Measurements from ENCODE around the gene TGFB1I1. TPM values are rescaled to one million over a fixed set of nuclear protein-coding genes. Genes with fewer than 3 reads are reported as not detected.

TGFB1I1 gene
- total RNA-seq, 1 experiment from 2014 or later, result 4.3 TPM

DNA sequence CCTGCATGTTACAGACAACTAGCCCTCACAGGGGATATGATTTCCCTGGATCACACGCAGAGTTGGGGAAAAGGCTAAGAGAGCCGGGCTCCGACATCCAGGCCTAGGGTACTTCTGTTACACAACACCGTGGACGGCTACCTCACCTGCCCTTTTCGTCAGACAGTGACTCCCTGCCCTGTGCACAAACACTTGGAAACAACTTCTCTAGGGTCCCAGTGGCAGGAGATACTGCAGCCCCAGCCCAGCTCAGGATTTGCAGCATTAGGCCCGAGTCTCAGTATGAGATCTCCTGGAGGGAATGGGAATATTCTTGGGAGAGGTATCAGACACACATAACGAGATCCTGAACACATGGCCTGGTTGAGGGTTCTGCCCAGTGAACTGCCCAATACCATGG is 28.0 kb downstream of the TGFB1I1 start:
- POLR2A ChIA-PET, result no interaction called here
- H3K27ac Mint-ChIP-seq, result no peak overlapping the region
- peaks cover 10% of the 10 kb centered on the region for H3K36me3 Mint-ChIP-seq
- no peaks in the 10 kb centered on the region for H3K27me3 Mint-ChIP-seq (ENCODE audit: low read depth)
- no peak overlapping the region for H3K4me3 Mint-ChIP-seq
- CTCF ChIA-PET, result interaction anchor here (1.2 to 1.9 kb wide), 2 partner anchors 11 to 23 kb away, joined by 3 to 12 read pairs; no protein-coding TSS in a partner anchor
- ATAC-seq (no peak), DNase-seq (ENCODE audit: low spot score) (no peak)
- TF ChIP-seq, protein P1, sequence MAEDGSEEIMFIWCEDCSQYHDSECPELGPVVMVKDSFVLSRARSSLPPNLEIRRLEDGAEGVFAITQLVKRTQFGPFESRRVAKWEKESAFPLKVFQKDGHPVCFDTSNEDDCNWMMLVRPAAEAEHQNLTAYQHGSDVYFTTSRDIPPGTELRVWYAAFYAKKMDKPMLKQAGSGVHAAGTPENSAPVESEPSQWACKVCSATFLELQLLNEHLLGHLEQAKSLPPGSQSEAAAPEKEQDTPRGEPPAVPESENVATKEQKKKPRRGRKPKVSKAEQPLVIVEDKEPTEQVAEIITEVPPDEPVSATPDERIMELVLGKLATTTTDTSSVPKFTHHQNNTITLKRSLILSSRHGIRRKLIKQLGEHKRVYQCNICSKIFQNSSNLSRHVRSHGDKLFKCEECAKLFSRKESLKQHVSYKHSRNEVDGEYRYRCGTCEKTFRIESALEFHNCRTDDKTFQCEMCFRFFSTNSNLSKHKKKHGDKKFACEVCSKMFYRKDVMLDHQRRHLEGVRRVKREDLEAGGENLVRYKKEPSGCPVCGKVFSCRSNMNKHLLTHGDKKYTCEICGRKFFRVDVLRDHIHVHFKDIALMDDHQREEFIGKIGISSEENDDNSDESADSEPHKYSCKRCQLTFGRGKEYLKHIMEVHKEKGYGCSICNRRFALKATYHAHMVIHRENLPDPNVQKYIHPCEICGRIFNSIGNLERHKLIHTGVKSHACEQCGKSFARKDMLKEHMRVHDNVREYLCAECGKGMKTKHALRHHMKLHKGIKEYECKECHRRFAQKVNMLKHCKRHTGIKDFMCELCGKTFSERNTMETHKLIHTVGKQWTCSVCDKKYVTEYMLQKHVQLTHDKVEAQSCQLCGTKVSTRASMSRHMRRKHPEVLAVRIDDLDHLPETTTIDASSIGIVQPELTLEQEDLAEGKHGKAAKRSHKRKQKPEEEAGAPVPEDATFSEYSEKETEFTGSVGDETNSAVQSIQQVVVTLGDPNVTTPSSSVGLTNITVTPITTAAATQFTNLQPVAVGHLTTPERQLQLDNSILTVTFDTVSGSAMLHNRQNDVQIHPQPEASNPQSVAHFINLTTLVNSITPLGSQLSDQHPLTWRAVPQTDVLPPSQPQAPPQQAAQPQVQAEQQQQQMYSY (CRISPR knock-in tag; IDR thresholded peaks at IDR 0.05), result no peak
- TF ChIP-seq, protein P2, sequence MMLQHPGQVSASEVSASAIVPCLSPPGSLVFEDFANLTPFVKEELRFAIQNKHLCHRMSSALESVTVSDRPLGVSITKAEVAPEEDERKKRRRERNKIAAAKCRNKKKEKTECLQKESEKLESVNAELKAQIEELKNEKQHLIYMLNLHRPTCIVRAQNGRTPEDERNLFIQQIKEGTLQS (CRISPR knock-in tag; conservative IDR thresholded peaks at IDR 0.05), result no peak
- TF ChIP-seq, protein P3, sequence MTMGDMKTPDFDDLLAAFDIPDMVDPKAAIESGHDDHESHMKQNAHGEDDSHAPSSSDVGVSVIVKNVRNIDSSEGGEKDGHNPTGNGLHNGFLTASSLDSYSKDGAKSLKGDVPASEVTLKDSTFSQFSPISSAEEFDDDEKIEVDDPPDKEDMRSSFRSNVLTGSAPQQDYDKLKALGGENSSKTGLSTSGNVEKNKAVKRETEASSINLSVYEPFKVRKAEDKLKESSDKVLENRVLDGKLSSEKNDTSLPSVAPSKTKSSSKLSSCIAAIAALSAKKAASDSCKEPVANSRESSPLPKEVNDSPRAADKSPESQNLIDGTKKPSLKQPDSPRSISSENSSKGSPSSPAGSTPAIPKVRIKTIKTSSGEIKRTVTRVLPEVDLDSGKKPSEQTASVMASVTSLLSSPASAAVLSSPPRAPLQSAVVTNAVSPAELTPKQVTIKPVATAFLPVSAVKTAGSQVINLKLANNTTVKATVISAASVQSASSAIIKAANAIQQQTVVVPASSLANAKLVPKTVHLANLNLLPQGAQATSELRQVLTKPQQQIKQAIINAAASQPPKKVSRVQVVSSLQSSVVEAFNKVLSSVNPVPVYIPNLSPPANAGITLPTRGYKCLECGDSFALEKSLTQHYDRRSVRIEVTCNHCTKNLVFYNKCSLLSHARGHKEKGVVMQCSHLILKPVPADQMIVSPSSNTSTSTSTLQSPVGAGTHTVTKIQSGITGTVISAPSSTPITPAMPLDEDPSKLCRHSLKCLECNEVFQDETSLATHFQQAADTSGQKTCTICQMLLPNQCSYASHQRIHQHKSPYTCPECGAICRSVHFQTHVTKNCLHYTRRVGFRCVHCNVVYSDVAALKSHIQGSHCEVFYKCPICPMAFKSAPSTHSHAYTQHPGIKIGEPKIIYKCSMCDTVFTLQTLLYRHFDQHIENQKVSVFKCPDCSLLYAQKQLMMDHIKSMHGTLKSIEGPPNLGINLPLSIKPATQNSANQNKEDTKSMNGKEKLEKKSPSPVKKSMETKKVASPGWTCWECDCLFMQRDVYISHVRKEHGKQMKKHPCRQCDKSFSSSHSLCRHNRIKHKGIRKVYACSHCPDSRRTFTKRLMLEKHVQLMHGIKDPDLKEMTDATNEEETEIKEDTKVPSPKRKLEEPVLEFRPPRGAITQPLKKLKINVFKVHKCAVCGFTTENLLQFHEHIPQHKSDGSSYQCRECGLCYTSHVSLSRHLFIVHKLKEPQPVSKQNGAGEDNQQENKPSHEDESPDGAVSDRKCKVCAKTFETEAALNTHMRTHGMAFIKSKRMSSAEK (CRISPR knock-in tag; IDR thresholded peaks at IDR 0.05; ENCODE audit: borderline replicate concordance), result no peak
- TF ChIP-seq OVOL2 (CRISPR knock-in tag; IDR thresholded peaks at IDR 0.05; ENCODE audit: borderline replicate concordance) (no peak), FOXK1 (CRISPR knock-in tag; IDR thresholded peaks at IDR 0.05) (no peak), ELF4 (CRISPR knock-in tag; IDR thresholded peaks at IDR 0.05; ENCODE audit: low read depth) (no peak), IRF2 (CRISPR knock-in tag; IDR thresholded peaks at IDR 0.05; ENCODE audit: borderline replicate concordance, low read depth) (no peak)
- TF ChIP-seq, protein P4, sequence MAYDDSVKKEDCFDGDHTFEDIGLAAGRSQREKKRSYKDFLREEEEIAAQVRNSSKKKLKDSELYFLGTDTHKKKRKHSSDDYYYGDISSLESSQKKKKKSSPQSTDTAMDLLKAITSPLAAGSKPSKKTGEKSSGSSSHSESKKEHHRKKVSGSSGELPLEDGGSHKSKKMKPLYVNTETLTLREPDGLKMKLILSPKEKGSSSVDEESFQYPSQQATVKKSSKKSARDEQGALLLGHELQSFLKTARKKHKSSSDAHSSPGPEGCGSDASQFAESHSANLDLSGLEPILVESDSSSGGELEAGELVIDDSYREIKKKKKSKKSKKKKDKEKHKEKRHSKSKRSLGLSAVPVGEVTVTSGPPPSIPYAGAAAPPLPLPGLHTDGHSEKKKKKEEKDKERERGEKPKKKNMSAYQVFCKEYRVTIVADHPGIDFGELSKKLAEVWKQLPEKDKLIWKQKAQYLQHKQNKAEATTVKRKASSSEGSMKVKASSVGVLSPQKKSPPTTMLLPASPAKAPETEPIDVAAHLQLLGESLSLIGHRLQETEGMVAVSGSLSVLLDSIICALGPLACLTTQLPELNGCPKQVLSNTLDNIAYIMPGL (CRISPR knock-in tag; IDR thresholded peaks at IDR 0.05), result no peak
- no peaks in the 10 kb centered on the region for H3K9me3 Mint-ChIP-seq
- H3K4me1 Mint-ChIP-seq, result peaks cover 21% of the 10 kb centered on the region

DNA sequence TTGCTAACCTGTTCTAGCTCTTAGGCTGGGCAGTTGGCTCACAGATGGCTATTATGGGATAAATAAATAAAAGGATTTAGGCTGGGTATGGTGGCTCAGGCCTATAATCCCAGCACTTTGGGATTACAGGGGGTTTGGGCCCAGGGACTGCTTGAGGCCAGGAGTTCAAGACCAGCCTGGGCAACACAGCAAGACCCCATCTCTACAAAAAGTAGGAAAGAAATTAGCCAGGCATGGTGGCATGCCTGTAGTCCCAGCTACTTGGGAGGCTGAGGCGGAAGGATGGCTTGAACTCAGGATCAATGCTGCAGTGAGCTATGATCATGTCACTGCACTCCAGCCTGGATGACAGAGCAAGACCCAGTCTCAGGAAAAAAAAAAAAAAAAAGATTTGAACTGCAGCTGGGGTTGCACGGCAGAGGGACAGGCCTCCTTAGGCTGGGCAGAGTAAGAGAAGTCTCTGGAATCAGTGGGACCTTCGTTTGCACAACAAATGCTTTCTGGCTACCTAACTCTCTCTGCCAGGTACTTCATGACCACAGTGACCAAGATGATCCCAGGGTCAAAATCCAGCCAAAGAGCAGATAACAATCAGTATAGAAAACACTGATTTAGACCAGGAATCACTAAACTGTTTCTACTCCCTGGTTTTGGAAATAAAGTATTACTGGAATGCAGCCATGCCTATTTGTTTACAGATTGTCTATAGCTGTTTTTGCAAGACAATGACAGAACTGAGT is 29.4 kb downstream of the TGFB1I1 start:
- CTCF ChIA-PET, result interaction anchor here (0.7 to 3.0 kb wide), 4 partner anchors 13 to 44 kb away, joined by 4 to 12 read pairs (median 8); no protein-coding TSS in a partner anchor
- POLR2A ChIA-PET, result interaction anchor here (1.0 to 1.3 kb wide), 2 partner anchors 13 to 27 kb away, joined by 3 read pairs; no protein-coding TSS in a partner anchor
- peak; percentile 72; the same call in 1 of the 2 replicates for TF ChIP-seq ZNF121 (CRISPR knock-in tag; IDR thresholded peaks at IDR 0.05)
- TF ChIP-seq, protein P5, sequence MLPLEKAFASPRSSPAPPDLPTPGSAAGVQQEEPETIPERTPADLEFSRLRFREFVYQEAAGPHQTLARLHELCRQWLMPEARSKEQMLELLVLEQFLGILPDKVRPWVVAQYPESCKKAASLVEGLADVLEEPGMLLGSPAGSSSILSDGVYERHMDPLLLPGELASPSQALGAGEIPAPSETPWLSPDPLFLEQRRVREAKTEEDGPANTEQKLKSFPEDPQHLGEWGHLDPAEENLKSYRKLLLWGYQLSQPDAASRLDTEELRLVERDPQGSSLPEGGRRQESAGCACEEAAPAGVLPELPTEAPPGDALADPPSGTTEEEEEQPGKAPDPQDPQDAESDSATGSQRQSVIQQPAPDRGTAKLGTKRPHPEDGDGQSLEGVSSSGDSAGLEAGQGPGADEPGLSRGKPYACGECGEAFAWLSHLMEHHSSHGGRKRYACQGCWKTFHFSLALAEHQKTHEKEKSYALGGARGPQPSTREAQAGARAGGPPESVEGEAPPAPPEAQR (CRISPR knock-in tag; IDR thresholded peaks at IDR 0.05), result no peak
- H3K36me3 Mint-ChIP-seq, result peaks cover 10% of the 10 kb centered on the region
- ATAC-seq (peak; percentile 61), DNase-seq (ENCODE audit: low spot score) (no peak)
- H3K9me3 Mint-ChIP-seq, result no peaks in the 10 kb centered on the region
- peaks cover 21% of the 10 kb centered on the region for H3K4me1 Mint-ChIP-seq
- H3K4me3 Mint-ChIP-seq, result peak overlapping the region; percentile 2; the same call in 1 of the 2 replicates
- H3K27me3 Mint-ChIP-seq (ENCODE audit: low read depth), result no peaks in the 10 kb centered on the region
- H3K27ac Mint-ChIP-seq, result no peak overlapping the region

Data from WTC11 (cell line).